Right kidney (tissue), 9 donors: ENCODE data around the gene CREBBP.
"Not testable (repeated sequence)": the region's sequence is repeated elsewhere in the genome, so short reads cannot be mapped to it uniquely, and the experiment has no call there.

Experiments used
- DNase-seq: peaks from one replicate; pipeline ENCODE4 v3.0.0-alpha.2; 2016
- long read RNA-seq, 8 donors: transcript quantifications; one replicate each; lab custom pipeline, GENCODE V29; 2026

Gene CREBBP
- long read RNA-seq, donor 1, partial matches to known transcripts = 14 of 18 reads
- long read RNA-seq, donor 1, other reads (novel, unspliced or antisense) = 0 of 18 reads
- long read RNA-seq, donor 2, partial matches to known transcripts = 0 of 4 reads
- long read RNA-seq, donor 2, other reads (novel, unspliced or antisense) = 0 of 4 reads
- long read RNA-seq, donor 3, partial matches to known transcripts = 25 of 28 reads
- long read RNA-seq, donor 3, other reads (novel, unspliced or antisense) = 0 of 28 reads
- long read RNA-seq, donor 4, transcript CREBBP-204 (3 exons, 548 nt) = major isoform, 6 of 59 reads
- long read RNA-seq, donor 4, partial matches to known transcripts = 46 of 59 reads
- long read RNA-seq, donor 4, other reads (novel, unspliced or antisense) = 0 of 59 reads
- long read RNA-seq, donor 5, transcript CREBBP-204 (3 exons, 548 nt) = major isoform, 6 of 14 reads
- long read RNA-seq, donor 5, partial matches to known transcripts = 7 of 14 reads
- long read RNA-seq, donor 5, other reads (novel, unspliced or antisense) = 0 of 14 reads
- long read RNA-seq, donor 6, transcript CREBBP-204 (3 exons, 548 nt) = major isoform, 9 of 52 reads
- long read RNA-seq, donor 6, partial matches to known transcripts = 39 of 52 reads
- long read RNA-seq, donor 6, other reads (novel, unspliced or antisense) = 0 of 52 reads
- long read RNA-seq, donor 7 = 0 reads
- long read RNA-seq, donor 8, transcript CREBBP-204 (3 exons, 548 nt) = major isoform, 8 of 28 reads
- long read RNA-seq, donor 8, partial matches to known transcripts = 16 of 28 reads
- long read RNA-seq, donor 8, other reads (novel, unspliced or antisense) = 0 of 28 reads

- DNase-seq = peak; percentile 89
These were observed at the start of gene CREBBP for GRCh38 chr16:3880623-3881498. CREBBP (minus strand) TSS chr16:3880713; CDS start chr16:3879916, 797 bp downstream.

DNA sequence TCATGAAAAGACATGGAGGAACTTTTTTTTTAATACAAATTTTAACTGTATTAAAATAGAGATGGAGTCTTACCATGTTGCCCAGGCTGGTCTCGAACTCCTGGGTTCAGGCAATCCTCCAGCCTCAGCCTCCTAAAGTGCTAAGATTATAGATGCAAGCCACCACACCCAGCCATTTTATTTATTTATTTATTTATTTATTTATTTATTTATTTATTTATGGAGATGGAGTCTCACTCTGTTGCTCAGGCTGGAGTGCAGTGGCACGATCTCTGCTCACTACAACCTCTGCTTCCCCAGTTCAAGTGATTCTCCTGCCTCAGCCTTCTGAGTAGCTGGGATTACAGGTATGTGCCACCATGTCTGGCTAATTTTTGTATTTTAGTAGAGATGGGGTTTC lies 46.6 kb upstream of the CREBBP start:
- not testable (repeated sequence) for DNase-seq

DNA sequence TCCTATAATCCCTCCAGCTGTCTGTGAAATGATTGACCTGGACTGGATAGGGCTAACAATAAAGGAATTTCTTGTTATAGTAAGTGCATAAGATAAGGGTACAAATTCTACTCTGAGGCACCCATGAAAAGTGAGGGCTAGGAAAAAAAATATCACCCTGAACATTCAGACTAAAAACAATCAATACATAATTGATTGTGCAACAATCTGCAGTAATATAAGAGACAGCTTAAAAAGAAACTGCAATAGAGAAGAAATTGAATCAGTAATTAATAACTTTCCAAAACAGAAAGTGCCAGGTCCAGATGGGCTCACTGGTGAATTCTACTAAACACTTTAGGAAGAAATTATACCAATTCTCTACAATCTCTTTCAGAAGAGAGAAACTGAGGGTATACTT lies 44.2 kb upstream of the CREBBP start:
- DNase-seq = no peak

- DNase-seq = no peak
These were observed 41.7 kb upstream of the CREBBP start for GRCh38 chr16:3922241-3922640.

GRCh38 chr16:3920206-3920605 lies 39.7 kb upstream of the CREBBP start:
- DNase-seq = no peak

GRCh38 chr16:3919413-3919812 lies 38.9 kb upstream of the CREBBP start:
- DNase-seq = no peak

DNA sequence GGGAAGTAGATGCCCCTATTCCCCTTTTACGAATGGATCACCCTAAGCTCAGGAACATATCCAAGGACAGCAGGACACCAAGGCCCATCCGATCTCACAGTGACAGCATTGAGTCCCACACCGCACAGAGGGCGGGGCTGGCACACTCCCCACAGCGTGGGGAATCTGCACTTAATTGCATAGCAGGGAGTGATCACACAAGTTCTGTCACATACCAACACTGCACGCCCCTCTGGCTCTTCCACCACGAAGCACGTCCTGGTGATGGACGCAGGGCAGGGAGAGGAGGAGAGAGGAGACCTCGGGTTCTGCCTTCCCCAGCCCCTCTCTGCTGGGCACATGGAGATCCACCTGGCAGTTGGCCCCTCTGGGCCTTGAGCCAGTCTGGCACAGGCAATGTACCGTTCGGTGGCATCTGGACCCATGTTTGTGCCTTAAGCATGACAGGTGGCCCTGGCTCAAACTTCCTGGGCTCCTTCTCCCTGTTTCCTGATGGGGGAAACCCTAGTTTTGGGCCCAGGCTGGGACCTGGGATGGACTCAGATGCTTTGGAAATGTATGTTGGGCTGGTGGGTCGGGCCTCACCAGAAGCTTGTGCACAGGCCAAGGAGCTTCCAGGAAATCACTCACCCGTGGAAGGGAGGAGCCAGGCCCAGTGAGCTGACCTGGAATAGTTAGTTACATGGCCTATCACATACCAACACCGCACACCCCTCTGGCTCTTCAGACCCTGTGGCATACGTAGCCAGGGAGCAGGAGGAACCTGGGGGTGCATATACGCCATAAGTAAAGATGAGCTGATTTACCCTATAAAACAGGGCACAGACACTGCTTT lies 35.1 kb upstream of the CREBBP start:
- no peak for DNase-seq

GRCh38 chr16:3912897-3913296 lies 32.4 kb upstream of the CREBBP start:
- DNase-seq = no peak

DNA sequence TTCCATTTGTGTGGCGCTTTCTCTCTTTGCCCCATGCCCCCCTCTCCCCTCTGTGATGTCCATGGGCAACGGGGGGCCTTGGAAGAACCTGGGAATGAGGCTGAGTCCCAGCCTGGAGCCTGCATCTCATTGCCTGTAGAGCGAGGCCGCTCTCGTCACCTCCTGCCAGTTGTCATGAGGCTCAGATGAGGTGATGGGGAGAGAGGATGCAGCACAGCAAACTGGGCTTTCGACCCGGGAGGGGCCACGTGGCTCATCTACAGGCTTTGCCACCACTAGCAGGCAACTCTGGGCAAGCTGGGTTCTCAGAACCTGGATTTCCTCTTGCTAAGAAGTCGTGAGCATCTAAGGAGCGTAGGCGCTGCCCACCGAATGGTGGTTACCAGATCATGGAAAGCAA lies 31.9 kb upstream of the CREBBP start:
- no peak for DNase-seq

DNA sequence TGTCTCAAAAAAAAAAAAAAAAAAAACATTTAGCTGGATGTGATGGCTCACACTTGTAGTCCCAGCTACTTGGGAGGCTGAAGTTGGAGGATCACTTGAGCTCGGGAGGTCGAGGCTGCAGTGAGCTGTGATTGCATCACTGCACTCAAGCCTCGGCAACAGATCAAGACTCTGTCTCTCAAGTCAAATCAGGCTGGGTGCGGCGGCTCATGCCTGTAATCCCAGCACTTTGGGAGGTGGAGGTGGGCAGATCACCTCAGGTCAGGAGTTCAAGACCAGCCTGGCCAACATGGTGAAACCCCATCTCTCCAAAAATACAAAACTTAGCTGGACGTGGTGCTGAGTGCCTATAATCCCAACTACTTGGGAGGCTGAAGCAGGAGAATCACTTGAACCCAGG lies 31.2 kb upstream of the CREBBP start:
- not testable (repeated sequence) for DNase-seq

DNA sequence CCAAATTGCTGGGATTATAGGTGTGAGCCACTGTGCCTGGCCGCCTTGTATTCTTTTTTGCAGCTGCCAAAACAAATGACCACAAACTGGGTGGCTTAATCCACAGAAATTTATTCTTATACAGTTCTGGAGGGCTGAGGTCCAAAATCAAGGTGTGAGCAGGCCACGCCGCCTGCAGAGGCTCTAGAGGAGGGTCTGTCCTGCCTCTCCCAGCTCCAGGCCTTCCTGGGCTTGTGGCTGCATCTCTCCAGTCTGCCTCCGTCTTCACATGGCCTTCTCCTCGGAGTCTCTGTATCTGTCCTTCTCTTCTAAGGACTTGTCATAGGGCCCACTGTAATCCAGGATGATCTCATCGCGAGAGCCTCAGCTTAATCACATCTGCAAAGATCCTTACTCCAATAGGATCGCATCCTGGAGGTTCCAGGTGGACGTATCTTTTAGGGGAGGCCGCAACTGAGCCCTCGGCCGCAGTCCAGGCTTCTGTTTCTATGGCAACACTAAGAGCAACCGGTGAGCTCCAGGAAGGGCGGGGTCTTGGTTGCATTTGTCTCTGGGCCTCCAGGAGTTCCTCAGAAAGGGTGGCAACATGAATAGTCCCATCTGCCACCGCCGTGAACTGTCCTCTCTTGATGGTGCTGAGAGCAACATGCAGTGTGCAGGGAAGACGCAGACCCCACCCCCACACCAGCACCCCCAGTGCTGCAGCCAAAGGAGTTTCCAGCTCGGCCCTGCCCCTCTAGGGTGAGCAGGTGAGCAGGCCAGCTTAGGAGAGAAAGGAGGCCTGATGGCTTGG lies 29.5 kb upstream of the CREBBP start:
- DNase-seq = no peak

- no peak for DNase-seq
These were observed 28.5 kb upstream of the CREBBP start for GRCh38 chr16:3908951-3909437.

DNA sequence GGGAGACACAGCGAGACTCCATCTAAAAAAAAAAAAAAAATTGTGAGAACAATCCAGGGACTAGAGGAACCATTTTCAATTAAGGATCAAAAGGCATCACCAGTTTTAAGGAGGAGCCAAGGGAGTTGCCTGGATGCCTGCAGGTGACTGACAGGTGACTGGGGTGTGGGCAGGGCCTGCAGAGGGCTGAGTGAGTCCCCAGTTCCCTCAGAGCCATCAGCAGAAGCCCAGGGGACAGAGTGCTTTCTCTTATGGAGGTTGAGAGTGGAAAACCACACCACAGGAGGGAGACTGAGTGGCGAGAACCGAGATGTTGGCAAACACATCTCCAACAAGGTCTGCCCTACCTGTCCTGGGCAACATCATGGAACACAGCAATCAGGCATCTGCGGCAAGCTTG lies 27.1 kb upstream of the CREBBP start:
- DNase-seq = no peak

- no peak for DNase-seq
These were observed 25.9 kb upstream of the CREBBP start for GRCh38 chr16:3906363-3906762.

DNA sequence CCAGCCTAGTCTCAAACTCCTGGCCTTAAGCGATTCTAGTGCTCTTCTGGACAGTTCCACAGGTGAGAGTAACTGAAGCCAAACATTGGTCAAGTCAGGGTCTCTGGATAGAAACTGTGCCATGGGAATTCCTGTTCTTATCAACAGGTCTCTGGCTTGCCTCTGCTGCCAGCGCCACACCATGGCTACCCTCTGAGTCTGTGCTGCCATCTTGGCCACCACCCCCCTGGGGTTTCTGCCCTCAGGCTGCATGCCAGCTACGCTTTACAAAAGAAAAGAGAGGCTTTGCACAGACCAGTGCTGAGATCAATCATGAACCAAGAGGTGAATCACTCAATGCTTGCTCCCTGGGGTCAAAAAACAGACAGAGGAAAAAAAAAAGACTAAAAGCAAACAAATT lies 24.4 kb upstream of the CREBBP start:
- no peak for DNase-seq

- no peak for DNase-seq
These were observed 9.6 kb upstream of the CREBBP start for GRCh38 chr16:3890091-3890490.

GRCh38 chr16:3889059-3889458 lies 8.5 kb upstream of the CREBBP start:
- DNase-seq = no peak

- DNase-seq = not testable (repeated sequence)
These were observed 5.5 kb upstream of the CREBBP start for GRCh38 chr16:3885999-3886398.

GRCh38 chr16:3884398-3884797 lies 3.9 kb upstream of the CREBBP start:
- DNase-seq = no peak

- no peak for DNase-seq
These were observed 2.0 kb upstream of the CREBBP start for GRCh38 chr16:3882531-3882930.
